NCI-H460 (cell line): ENCODE data around the gene SLC1A7. TPM values are rescaled to one million over a fixed set of nuclear protein-coding genes. Genes with fewer than 3 reads are reported as not detected.

Experiments
- DNase-seq: peaks from one replicate; pipeline ENCODE4 v3.0.0-alpha.2; 2016; ENCODE audit warnings: low read depth; ENCODE audit errors: extremely low read depth
- total RNA-seq: library from RNA; depleted of rRNA; stranded (reverse); fragments of >200 nt; shearing (Covaris generic); gene quantifications from 2 replicates; pipeline ENCODE4 v1.2.3, GENCODE V29; 2014

Gene SLC1A7
- total RNA-seq, 1 experiment from 2014 or later = not detected

DNA sequence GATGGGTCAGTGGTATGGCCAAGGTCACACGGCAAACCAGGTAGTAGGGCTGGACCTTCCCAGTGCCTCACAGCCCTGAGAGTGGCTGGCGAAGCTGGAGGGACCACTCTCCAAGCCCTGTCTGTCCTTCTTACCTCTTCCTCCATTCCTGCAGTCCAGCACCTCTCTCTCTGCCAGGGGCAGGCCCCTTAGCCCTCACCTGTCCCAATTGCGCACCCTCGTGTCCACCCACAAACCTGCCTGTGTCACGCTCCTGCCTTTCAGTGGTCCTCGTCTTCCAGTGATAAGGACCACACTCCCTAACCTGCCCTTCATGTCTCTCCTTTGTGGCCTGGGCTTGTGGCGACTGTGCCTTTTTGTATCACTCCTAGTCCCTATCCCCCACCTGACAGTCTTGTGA is 77.0 kb downstream of the SLC1A7 start:
- no peak for DNase-seq

DNA sequence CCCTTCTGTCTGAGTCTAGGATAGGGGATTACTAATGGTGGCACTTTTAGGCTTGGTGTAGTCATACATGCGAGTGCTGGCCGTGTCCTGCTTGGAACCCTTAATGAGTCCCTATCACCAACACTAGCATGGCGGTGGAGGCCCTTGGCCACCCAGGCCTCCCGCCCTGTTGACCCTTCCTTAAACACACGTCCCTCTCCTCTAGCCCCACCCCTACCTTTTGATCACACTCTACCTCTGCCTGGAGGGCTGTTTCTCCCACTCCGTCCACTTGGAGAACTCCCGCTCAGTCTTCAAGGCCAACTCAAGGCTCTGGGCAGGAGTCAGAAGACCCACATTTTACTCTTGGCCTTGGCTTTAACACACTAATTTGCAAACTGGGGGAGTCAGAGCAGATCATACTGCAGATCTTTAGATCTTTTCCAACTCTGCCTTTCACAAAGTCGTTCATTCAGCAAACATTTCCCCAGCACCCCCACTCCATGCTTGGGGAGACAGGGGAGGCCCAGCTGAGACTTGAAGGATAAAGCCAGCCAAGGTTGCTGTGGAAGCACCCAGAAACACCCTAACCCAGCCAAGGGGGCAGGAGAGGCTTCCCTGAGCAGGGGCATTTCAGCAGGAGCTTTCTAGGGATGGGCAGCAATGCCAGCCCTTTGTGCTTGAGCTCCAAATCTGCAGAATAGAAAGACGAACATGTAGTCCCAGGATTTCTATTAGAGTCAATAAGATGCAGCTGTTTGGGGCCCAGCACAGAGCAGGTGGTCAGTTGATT is 78.5 kb downstream of the SLC1A7 start:
- DNase-seq = no peak

DNA sequence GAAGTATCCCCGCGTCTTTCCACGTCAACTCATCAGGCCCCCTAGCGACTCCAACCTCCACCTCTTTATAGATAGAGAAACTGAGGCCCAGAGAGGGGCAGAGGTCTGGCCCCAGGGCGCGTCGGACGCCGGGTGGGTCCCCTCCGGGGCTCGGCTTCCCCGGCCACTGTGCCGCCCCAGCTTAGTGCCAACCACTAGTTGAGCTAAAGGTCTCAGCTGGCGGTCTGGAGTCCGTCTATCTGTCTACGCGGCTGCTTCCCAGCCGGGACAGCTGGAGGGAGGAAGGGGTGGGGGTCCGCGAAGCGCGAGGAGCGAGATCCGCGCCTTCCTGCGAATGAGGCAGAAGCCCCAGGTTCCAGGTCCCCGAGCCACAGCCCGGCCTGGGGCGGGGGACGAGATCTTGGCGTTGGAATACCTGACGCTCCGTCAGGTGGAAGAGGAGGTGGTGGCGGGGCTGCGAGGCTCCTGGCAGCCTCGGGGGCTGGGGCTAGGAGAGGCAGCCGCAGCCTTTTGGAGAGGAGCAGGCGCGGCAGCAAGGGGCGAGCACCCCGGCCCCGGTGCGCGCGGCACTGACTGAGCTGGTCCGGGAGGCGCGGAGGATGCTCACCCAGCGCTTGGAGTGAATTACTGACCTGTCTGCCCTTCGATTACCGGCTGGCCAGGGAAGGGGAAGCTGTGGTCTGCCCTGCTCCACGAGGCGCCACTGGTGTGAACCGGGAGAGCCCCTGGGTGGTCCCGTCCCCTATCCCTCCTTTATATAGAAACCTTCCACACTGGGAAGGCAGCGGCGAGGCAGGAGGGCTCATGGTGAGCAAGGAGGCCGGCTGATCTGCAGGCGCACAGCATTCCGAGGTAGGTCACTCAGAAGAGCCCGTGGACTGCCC is 79.5 kb downstream of the SLC1A7 start:
- DNase-seq = no peak

DNA sequence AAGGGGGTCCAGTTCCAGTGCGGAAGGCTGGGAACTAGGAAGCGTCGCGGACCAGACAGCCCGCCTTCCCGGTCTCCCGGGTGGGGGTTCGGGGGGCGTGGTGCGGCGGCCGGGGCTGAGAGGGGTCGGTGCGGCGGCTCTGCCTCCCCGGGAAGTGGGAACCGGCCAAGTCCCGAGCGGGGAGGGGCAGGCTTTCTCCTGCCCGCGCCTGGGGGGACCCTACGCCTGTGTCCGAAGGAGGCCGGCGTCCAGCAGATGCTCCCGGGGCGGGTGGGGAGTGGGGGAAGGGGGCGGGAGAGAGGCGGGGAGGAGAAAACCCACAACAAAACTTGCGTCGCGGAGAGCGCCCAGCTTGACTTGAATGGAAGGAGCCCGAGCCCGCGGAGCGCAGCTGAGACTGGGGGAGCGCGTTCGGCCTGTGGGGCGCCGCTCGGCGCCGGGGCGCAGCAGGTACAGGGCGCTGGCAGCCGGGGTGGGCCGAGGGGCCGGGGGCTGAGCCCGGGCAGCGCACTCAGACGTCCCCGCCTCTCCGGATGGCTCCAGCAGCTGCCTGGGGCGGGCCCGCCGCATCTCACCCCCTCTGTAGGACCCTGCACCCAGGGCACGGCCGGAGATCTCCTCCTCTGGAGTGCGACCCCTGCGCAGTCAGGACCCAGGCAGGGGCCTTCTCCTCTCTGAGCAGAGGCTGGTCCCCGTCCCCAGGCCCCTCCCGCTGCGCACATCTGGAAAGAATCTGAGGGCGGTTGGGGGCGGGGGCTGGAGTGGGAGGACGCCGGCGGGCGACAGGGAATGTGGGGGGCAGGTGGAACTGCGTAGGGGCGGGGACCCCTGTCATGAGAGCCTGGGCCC is 80.4 kb downstream of the SLC1A7 start, which contains the start of gene PODN:
PODN (plus strand) TSS at position 355 of the 849 bp plus-strand sequence. CDS start 7,643 bp downstream, outside the sequence.
- DNase-seq = no peak

DNA sequence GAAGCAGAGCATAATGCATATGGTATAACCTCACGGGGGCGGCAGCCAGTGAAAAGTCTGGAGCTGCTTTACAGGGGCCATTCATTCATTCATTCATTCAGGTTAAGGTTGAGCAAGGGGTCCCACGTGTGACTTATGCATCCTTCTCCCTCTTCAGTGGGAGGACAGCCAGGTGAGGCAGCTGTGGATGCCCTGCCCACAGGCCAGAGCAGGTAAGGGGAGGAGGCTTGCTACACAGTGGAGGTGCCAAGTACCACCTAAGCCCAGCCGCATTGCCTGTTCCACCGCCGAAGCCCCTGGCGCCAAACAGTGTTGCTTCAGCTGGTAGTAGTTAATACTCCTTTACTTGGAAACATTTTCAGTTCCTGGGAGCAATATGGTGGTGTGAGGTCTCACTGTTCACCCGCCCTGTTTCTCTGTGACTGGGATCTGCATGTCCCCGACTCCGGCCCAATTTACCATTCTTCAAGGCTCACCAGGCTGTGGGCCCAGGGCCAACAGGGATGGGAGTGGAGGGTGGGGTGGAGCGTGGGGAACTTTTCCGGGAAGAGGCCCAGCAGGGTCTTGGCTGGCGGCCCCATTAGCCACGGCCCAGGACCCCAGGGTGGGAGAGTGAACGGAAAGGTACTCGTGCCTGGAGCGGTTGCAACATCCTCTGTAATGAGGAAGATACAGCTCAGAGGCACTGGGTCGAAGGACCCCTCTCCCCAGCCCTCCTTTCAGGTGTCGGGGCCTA is 81.1 kb downstream of the SLC1A7 start:
- no peak for DNase-seq

DNA sequence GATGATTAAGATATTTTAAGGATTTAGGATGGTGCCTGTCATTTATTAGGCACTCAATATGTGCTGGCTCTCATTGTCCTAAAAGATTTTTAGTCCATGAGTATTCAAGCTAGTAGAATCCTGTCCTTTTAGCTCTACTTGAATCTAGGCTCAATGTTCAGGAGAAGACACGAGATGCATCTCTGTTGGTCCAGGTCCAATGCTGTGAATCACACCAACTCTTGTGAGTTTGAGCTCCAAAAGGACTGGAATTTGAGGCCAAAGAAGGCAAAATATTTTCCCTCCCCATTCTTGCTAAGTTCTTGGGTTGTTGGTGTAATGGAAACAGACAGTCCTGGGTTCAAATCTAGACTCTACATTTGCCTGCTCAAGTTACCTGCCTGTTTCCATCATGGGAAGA is 81.9 kb downstream of the SLC1A7 start:
- no peak for DNase-seq

DNA sequence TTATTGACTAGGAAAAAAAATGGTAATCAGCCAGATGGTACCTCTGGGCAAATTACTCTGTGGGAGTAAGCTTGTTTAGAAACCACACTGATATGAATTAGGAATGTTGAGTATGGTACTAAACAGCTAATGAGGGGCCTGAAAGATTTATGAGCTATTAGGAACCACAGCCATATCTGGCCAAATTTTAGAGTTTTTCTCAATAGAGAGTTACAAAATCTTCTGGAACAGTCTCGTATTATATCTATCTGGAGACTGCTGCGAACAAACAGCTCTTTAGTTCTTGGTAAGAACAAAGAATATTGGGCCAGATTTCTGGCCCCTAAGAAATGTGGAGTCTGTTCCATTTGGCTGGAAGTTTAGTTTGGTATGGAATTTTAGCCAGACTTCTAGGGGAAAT is 85.3 kb downstream of the SLC1A7 start:
- DNase-seq = no peak

DNA sequence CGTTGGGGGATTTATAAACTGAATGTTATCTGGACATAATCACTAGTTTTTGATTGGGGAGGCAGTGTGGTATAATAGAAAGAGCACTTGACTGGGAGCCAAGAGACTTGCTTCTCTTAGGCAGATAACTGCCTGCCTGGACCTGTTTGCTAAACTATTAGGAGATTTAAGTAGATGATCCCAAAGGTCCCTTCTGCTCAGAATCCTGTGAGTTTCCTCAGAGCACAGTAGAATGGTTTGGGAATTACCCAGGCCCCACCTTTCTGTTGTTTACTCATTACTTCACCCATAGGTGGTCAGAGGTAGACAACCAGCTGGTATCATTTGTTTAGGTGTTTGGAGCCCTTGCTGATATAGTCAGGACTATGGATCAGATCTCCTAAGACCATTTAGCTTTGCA is 90.8 kb downstream of the SLC1A7 start:
- DNase-seq = no peak

DNA sequence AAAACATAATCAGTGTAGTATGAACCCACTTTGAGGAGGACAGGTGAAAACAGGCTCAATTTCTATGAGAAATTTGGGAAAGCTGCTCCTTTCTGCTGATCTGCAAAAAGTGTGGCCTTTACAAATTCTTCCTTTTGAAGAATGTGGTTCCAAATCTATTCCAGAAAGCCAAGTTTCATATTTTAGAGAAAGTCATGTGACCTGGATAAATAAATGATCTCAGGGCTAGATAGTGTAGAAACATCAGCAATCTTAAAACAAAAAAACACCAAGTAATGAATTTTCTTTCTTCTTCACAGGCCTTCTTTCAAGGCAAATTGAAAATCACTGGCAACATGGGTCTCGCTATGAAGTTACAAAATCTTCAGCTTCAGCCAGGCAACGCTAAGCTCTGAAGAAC is 92.1 kb downstream of the SLC1A7 start:
- no peak for DNase-seq

DNA sequence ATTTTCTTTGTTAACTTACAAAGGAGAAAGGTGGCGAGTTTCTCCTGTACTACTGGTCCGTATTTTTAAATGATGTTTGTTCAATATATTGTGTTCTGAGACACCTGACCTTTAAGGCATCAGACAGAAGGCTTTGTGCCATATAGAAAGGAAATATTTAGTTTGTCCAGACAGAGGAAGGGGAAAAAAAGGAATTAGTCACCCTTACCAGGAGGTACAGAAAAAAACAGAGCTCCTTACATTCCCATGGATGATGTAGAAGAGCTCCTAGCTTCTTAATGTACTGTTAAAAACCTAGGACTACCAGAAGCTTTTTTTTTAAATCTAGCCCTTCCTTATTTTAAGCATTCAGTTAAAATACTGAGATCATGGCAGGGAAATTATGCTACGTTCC is 92.9 kb downstream of the SLC1A7 start:
- no peak for DNase-seq

DNA sequence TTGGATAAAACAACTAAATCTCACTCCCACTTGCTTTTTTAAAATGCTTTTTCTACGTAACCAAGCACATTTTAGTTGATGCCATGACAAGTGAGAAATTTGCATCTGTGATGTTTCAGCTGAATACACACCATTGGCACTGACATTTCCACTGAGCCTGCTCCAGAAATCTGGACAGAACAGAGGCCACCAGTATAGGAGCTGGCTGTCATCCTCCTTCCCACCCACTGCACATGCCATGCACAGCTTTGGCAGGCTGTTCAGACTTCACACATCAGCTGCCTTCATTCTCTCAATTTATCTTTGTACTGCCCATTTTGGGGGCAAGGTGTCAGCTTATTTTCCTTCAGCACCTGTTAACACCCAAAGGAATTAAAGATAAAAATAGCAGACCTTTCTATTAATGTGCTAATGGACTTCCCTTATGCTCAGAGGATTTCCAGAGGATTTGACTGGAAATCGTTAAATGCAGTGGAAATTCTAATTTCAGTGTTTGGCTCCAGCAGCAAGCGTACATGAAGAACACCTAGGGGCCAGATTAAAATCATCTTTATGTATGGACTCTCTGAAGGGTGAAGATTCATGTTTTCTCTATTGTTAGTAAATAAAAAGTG is 93.4 kb downstream of the SLC1A7 start:
- no peak for DNase-seq

DNA sequence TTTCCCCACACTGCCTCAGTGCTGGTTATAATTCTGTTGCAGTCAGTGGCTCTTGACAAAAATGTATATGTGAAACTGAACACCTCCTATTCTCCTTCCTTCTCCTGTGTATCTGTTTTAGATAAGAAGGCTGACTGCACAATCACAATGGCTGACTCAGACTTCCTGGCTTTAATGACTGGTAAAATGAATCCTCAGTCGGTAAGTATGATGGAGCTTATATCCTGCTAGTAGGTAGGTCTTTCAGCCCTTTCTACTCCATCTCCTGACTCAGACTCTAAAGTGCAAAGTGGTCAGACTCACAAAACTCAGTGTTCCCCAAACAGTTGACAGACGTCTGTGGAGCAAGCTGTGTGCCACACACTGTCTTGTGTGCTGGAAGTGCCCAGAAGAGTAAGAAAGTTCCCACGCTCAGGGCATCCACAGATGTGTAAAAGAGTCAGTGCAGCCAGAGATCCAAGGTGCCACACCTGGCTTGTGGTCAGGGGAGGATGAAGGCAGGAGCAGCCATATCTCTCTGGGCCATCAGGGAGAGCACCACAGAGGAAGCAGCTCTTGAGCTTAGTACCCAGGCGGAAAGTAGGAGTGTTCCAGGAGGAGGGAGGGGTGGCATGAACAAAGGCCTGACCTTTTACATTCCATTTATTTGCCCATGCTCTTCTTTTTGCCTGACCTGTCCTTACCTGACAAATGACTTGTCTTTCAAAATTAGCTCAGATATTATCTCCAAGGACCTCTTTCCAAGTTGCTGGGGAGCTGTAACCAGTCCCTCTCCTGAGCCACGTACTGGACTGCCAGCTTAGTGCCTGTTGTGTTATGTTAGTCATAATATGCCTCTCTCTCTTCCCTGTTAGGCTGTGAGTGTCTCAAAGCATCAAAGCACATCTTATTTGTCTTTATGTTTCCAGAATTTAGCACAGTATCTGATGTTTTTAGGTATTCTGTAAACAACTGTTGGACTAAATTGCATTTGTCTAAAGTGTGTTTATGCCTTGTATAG is 94.4 kb downstream of the SLC1A7 start:
- DNase-seq = no peak

DNA sequence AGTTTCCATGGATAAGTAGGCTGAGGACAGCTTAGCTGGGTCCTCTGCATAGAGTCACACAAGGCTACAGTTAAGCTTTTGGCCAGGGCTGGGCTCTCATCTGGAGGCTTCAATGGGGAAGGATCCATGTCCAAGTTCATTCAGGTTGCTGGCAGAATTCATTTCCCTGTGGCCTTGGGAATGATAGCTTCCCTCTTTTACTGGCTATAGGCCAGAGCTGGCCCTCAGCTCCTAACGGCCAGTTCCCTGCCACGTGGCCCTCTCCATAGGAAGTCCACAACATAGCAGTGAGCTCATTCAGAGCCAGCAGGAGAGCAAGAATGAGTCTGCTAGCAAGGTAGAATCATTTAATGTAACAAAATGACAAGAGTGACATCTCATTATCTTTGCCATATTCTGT is 95.5 kb downstream of the SLC1A7 start:
- no peak for DNase-seq

DNA sequence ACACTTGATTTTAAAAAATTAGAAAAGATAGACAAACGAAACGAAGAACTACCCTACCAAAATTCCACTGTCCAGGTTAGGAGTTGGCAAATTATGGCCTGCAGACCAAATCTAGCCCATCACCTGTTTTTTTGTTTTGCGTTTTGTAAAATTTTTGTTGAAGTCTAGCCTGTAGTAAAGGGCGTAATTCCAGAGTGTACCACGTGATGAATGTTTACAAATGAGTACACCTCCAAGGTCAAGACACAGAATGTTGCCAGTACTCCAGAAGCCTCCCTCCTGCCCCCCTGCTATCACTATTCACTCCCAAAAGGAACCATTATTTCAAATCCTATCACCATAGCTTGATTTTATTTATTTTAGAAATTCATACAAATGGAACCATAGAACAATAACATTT is 97.5 kb downstream of the SLC1A7 start:
- DNase-seq = no peak

DNA sequence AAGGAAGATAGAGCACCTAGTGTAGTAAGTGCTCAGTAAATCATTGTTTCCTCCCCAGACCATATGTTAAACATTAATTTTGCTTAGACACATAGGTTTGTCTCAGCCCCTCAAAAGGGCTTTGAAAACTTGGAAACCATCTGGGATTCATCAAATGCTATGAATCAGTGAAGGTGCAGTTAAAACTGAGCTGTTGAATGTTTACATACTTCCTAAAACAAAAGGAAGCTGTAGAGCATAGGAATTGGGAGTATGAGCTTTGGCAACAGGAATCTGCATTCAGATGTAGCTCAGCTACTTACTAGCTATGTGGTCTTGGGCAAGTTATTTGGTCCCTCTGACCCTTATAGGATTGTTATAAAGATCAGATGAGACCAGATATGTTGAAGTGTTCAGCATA is 99.2 kb downstream of the SLC1A7 start:
- no peak for DNase-seq

DNA sequence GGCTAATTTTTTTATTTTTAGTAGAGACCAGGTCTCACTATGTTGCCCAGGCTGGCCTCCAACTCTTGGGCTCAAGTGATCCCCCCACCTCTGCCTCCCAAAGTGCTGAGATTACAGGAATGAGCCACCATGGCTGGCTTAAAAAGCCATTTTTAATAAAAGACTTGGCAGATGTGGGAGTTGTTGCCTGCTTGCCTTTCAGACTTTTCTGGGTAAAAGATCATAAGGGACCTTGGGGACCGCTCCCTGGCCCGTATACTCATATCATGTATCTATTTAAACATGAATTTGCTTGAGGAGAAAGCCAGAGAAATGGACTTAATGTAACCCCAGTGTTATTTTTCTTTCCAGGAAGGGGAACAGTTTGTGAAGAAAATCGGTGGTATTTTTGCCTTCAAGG is 103.9 kb downstream of the SLC1A7 start:
- no peak for DNase-seq
